HepG2 (cell line): ENCODE data around the gene ZFP36L2. TPM values are rescaled to one million over a fixed set of nuclear protein-coding genes. Genes with fewer than 3 reads are reported as not detected.
A peak's percentile ranks its signal among the peaks of the same experiment; 100 is the strongest.

Experiments used
- MAFK ChIP-seq, 2 experiments: IDR thresholded peaks in 1 of 2; conservative IDR thresholded peaks in 1 of 2; 2 replicates each; pipeline ENCODE4 v1.6.1; 2011; ENCODE audit warnings: improper control_type of control experiment in 2 of 2, low read length in 2 of 2
- MTA3 ChIP-seq: sonication (generic); formaldehyde crosslinking; IDR thresholded peaks from 2 replicates; pipeline ENCODE4 v1.4.0; 2020; ENCODE audit warnings: missing genetic modification reagents
- PITX1 ChIP-seq: sonication (generic); formaldehyde crosslinking; IDR thresholded peaks from 2 replicates; pipeline ENCODE4 v1.5.1; 2020; ENCODE audit warnings: mild to moderate bottlenecking, missing genetic modification reagents
- POLR2AphosphoS2 ChIP-seq: IDR thresholded peaks from 2 replicates; pipeline ENCODE4 v1.6.1; 2011; ENCODE audit warnings: low read depth, low read length, improper control_type of control experiment
- RXRA ChIP-seq: sonication (generic); formaldehyde crosslinking; IDR thresholded peaks from 2 replicates; pipeline ENCODE4 v1.5.1; 2020; ENCODE audit warnings: missing genetic modification reagents
- ZC3H13 ChIP-seq: sonication (generic); formaldehyde crosslinking; IDR thresholded peaks from 2 replicates; pipeline ENCODE4 v1.8.1; 2023; ENCODE audit warnings: mild to moderate bottlenecking, missing genetic modification reagents, moderate library complexity
- ZMYM3 ChIP-seq: sonication (generic); formaldehyde crosslinking; IDR thresholded peaks from 2 replicates; pipeline ENCODE4 v1.5.1; 2020; ENCODE audit warnings: mild to moderate bottlenecking, missing genetic modification reagents
- ZNF180 ChIP-seq: sonication (generic); formaldehyde crosslinking; IDR thresholded peaks from 2 replicates; pipeline ENCODE4 v1.4.0; 2020; ENCODE audit warnings: low read depth, missing genetic modification reagents, borderline replicate concordance
- ZNF296 ChIP-seq: sonication (generic); formaldehyde crosslinking; conservative IDR thresholded peaks from 2 replicates; pipeline ENCODE4 v1.5.0; 2020; ENCODE audit warnings: mild to moderate bottlenecking, missing genetic modification reagents
- ZNF343 ChIP-seq: sonication (generic); formaldehyde crosslinking; IDR thresholded peaks from 2 replicates; pipeline ENCODE4 v1.4.0; 2020; ENCODE audit warnings: mild to moderate bottlenecking, missing genetic modification reagents
- ZNF367 ChIP-seq: sonication (generic); formaldehyde crosslinking; IDR thresholded peaks from 2 replicates; pipeline ENCODE4 v1.4.0; 2020; ENCODE audit warnings: missing genetic modification reagents, borderline replicate concordance
- ZNF382 ChIP-seq: sonication (generic); formaldehyde crosslinking; IDR thresholded peaks from 2 replicates; pipeline ENCODE4 v1.5.0; 2020; ENCODE audit warnings: missing genetic modification reagents, mild to moderate bottlenecking, borderline replicate concordance
- ZNF552 ChIP-seq: sonication (generic); formaldehyde crosslinking; IDR thresholded peaks from 2 replicates; pipeline ENCODE4 v1.9.0; 2022; ENCODE audit warnings: missing genetic modification reagents, mild to moderate bottlenecking, borderline replicate concordance
- ZNF558 ChIP-seq: sonication (generic); formaldehyde crosslinking; IDR thresholded peaks from 2 replicates; pipeline ENCODE4 v1.9.0; 2022; ENCODE audit warnings: mild to moderate bottlenecking, missing genetic modification reagents, borderline replicate concordance
- ZNF619 ChIP-seq: sonication (generic); formaldehyde crosslinking; IDR thresholded peaks from 2 replicates; pipeline ENCODE4 v1.4.0; 2020; ENCODE audit warnings: mild to moderate bottlenecking, missing genetic modification reagents
- ZNF839 ChIP-seq: sonication (generic); formaldehyde crosslinking; IDR thresholded peaks from 2 replicates; pipeline ENCODE4 v1.4.0; 2020; ENCODE audit warnings: missing genetic modification reagents, mild to moderate bottlenecking, borderline replicate concordance
- ZSCAN21 ChIP-seq: sonication (generic); formaldehyde crosslinking; IDR thresholded peaks from 2 replicates; pipeline ENCODE4 v1.8.0; 2022; ENCODE audit warnings: mild to moderate bottlenecking, missing genetic modification reagents, moderate library complexity, borderline replicate concordance
- polyA plus RNA-seq, 8 experiments: library from polyadenylated mRNA; depleted of rRNA in 3 of 8; stranded (reverse) in 7 of 8; unstranded in 1 of 8; fragments of >200 nt; fragmentation: Illumina TruSeq in 4 of 8; extraction: Trizol in 4 of 8; gene quantifications; 2 replicates each; pipeline versions ENCODE4 v1.2.1 to v1.2.3, GENCODE V29; 2011 to 2016; ENCODE audit warnings: low read depth in 4 of 8, missing spikeins in 1 of 8, mixed read lengths in 1 of 8; ENCODE audit not compliant: insufficient read depth in 1 of 8
- total RNA-seq, 5 experiments: library from RNA; depleted of rRNA; stranded (reverse); fragments of >200 nt; fragmentation: Illumina TruSeq; extraction: Trizol; gene quantifications; 2 replicates each; pipeline ENCODE4 v1.2.3, GENCODE V29; 2016; ENCODE audit warnings: low read depth in 1 of 5
- TF ChIP-seq, protein P1 (sequence below): sonication (generic); formaldehyde crosslinking; IDR thresholded peaks from 2 replicates; pipeline ENCODE4 v1.5.0; 2020; ENCODE audit warnings: mild to moderate bottlenecking, missing genetic modification reagents, borderline replicate concordance
- TF ChIP-seq, protein P2 (sequence below): IDR thresholded peaks from 2 replicates; pipeline ENCODE4 v1.4.0; 2020; ENCODE audit warnings: mild to moderate bottlenecking, missing genetic modification reagents
- TF ChIP-seq, protein P3 (sequence below): sonication (generic); IDR thresholded peaks from 2 replicates; pipeline ENCODE4 v1.6.1; 2016; ENCODE audit warnings: low read depth, borderline replicate concordance
- TF ChIP-seq, protein P4 (sequence below): IDR thresholded peaks from 2 replicates; pipeline ENCODE4 v1.6.1; 2016
- TF ChIP-seq, protein P5 (sequence below): sonication (generic); formaldehyde crosslinking; IDR thresholded peaks from 2 replicates; pipeline ENCODE4 v1.5.0; 2020; ENCODE audit warnings: missing genetic modification reagents, mild to moderate bottlenecking, borderline replicate concordance

ZFP36L2 gene
- total and polyA plus RNA-seq, 2 of the 13 experiments (the other 11 are each of a cell fraction or from before 2014, with no cell fraction given) = 11.2 to 21.8 TPM

DNA sequence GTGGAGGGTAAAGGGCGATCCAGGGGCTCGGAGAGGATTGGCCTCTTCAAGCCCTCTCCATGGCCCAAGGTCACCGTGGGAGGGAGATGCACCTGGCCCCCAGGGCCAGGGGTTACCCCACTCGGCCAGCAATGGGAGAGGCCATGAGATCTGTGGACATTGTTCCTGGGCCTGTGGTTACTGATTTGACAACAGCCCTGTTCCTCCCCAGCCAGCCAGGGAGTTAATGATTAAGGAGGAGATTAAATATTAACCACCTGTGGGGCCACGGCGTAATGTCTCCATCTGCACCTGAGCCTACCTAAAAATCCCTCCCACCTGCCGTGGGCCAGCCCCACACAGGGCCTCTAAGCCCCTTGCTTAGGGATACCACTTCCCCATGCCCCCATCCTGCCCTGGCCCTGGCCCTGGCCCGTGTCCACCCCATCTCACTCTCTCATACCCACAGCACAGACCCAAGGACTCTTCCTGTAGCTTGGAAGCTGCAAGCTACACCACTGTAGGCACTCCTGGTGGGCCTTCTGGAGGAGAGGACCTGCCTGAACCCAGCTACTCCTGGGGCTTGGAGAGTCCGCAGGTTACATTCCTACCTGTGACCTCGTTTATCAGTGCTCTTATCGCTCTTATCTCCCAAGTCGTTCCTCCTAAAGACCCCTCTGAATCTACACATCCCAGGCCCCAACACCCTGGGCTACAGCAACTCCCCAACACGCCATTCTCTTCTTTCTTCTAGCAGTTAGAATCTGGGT, 32.1 kb downstream of the ZFP36L2 start (continued):
- TF ChIP-seq, protein P1, sequence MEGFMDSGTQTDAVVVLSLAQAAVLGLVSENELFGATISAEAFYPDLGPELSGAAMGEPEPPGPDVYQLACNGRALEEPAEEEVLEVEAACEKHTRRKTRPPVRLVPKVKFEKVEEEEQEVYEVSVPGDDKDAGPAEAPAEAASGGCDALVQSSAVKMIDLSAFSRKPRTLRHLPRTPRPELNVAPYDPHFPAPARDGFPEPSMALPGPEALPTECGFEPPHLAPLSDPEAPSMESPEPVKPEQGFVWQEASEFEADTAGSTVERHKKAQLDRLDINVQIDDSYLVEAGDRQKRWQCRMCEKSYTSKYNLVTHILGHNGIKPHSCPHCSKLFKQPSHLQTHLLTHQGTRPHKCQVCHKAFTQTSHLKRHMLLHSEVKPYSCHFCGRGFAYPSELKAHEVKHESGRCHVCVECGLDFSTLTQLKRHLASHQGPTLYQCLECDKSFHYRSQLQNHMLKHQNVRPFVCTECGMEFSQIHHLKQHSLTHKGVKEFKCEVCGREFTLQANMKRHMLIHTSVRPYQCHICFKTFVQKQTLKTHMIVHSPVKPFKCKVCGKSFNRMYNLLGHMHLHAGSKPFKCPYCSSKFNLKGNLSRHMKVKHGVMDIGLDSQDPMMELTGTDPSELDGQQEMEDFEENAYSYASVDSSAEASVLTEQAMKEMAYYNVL (CRISPR knock-in tag) = no peak; the same call in 1 of the 2 replicates
- TF ChIP-seq MTA3 (CRISPR knock-in tag) = 0 out of 2 replicates have a peak, but pooled peaks have one; percentile 36
- TF ChIP-seq POLR2AphosphoS2 = no peak
- TF ChIP-seq, protein P2, sequence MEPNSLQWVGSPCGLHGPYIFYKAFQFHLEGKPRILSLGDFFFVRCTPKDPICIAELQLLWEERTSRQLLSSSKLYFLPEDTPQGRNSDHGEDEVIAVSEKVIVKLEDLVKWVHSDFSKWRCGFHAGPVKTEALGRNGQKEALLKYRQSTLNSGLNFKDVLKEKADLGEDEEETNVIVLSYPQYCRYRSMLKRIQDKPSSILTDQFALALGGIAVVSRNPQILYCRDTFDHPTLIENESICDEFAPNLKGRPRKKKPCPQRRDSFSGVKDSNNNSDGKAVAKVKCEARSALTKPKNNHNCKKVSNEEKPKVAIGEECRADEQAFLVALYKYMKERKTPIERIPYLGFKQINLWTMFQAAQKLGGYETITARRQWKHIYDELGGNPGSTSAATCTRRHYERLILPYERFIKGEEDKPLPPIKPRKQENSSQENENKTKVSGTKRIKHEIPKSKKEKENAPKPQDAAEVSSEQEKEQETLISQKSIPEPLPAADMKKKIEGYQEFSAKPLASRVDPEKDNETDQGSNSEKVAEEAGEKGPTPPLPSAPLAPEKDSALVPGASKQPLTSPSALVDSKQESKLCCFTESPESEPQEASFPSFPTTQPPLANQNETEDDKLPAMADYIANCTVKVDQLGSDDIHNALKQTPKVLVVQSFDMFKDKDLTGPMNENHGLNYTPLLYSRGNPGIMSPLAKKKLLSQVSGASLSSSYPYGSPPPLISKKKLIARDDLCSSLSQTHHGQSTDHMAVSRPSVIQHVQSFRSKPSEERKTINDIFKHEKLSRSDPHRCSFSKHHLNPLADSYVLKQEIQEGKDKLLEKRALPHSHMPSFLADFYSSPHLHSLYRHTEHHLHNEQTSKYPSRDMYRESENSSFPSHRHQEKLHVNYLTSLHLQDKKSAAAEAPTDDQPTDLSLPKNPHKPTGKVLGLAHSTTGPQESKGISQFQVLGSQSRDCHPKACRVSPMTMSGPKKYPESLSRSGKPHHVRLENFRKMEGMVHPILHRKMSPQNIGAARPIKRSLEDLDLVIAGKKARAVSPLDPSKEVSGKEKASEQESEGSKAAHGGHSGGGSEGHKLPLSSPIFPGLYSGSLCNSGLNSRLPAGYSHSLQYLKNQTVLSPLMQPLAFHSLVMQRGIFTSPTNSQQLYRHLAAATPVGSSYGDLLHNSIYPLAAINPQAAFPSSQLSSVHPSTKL (CRISPR knock-in tag) = peak; percentile 94
- no peak for TF ChIP-seq MAFK (conservative IDR thresholded peaks at IDR 0.05 in 1 of 2, IDR thresholded peaks at IDR 0.05 in 1 of 2; ENCODE audit: low read length in 2 of 2)
- TF ChIP-seq ZNF552 = no peak
- peak; percentile 97 for TF ChIP-seq RXRA (CRISPR knock-in tag)
- peak; percentile 98 for TF ChIP-seq ZNF296 (CRISPR knock-in tag)
- TF ChIP-seq ZNF839 (CRISPR knock-in tag) = no peak; the same call in 1 of the 2 replicates
- TF ChIP-seq ZNF558 (CRISPR knock-in tag) = no peak; the same call in 1 of the 2 replicates
- TF ChIP-seq ZNF619 (CRISPR knock-in tag) = no peak
- 0 out of 2 replicates have a peak, but pooled peaks have one; percentile 38 for TF ChIP-seq ZNF180
- peak; percentile 70 for TF ChIP-seq ZSCAN21 (CRISPR knock-in tag)
- TF ChIP-seq, protein P3, sequence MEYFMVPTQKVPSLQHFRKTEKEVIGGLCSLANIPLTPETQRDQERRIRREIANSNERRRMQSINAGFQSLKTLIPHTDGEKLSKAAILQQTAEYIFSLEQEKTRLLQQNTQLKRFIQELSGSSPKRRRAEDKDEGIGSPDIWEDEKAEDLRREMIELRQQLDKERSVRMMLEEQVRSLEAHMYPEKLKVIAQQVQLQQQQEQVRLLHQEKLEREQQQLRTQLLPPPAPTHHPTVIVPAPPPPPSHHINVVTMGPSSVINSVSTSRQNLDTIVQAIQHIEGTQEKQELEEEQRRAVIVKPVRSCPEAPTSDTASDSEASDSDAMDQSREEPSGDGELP = peak; percentile 86
- peak; percentile 98 for TF ChIP-seq ZMYM3 (CRISPR knock-in tag)
- TF ChIP-seq, protein P4, sequence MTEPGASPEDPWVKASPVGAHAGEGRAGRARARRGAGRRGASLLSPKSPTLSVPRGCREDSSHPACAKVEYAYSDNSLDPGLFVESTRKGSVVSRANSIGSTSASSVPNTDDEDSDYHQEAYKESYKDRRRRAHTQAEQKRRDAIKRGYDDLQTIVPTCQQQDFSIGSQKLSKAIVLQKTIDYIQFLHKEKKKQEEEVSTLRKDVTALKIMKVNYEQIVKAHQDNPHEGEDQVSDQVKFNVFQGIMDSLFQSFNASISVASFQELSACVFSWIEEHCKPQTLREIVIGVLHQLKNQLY = peak; percentile 57
- no peak for TF ChIP-seq ZNF343 (CRISPR knock-in tag)
- TF ChIP-seq, protein P5, sequence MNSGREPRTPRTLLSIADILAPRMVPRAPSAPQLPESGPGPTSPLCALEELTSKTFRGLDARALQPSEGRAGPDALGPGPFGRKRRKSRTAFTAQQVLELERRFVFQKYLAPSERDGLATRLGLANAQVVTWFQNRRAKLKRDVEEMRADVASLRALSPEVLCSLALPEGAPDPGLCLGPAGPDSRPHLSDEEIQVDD = peak; percentile 80; the same call in 1 of the 2 replicates
- no peak for TF ChIP-seq ZNF382 (CRISPR knock-in tag)
- peak; percentile 95 for TF ChIP-seq PITX1
- no peak; the same call in 1 of the 2 replicates for TF ChIP-seq ZC3H13 (CRISPR knock-in tag)
- TF ChIP-seq ZNF367 (CRISPR knock-in tag) = no peak
